Stomach (tissue), 4 donors: ENCODE results near the gene SMURF1.

Source experiments
- CTCF ChIP-seq, 7 experiments: fragments of 450-650 bp in 4 of 7; fragments of 200-600 bp in 3 of 7; sonication (generic) in 3 of 7; IDR thresholded peaks; one replicate each; pipeline ENCODE4 v1.5.1; 2016 to 2019; ENCODE audit warnings: antibody characterized with exemption in 7 of 7, control low read depth in 2 of 7, mild to moderate bottlenecking in 1 of 7
- POLR2A ChIP-seq, 4 donors: fragments of 450-650 bp; IDR thresholded peaks; one replicate each; pipeline ENCODE4 v1.6.1; 2016; ENCODE audit warnings: antibody characterized with exemption in 4 of 4, control low read depth in 2 of 4, mild to moderate bottlenecking in 1 of 4, moderate library complexity in 1 of 4

GRCh38 chr7:99090771-99091542 lies 53.0 kb downstream of the SMURF1 start:
- no peak for TF ChIP-seq CTCF (IDR thresholded peaks at IDR 0.05)
- TF ChIP-seq POLR2A (IDR thresholded peaks at IDR 0.05): no peak
